Lower leg skin (tissue), 3 donors: ENCODE data around the gene DBN1.

Source experiments
- CTCF ChIP-seq, 3 donors: fragments of 450-650 bp; IDR thresholded peaks; one replicate each; pipeline ENCODE4 v1.5.1; 2016; ENCODE audit warnings: antibody characterized with exemption in 3 of 3, mild to moderate bottlenecking in 3 of 3, moderate library complexity in 2 of 3
- POLR2A ChIP-seq, 2 donors: fragments of 450-650 bp; IDR thresholded peaks; one replicate each; pipeline ENCODE4 v1.6.1; 2016 to 2017; ENCODE audit warnings: antibody characterized with exemption in 2 of 2, mild to moderate bottlenecking in 1 of 2, moderate library complexity in 1 of 2

GRCh38 chr5:177476531-177477233 is 3.2 kb upstream of the DBN1 start:
- TF ChIP-seq CTCF (IDR thresholded peaks at IDR 0.05) (no peak), POLR2A (IDR thresholded peaks at IDR 0.05) (no peak)
